CD4-positive, alpha-beta T cell treated with Interleukin-1 beta for 1 hour (primary cell): Measurements from ENCODE around the gene LRIT1.

Experiments used
- DNase-seq, 2 donors: peaks; one replicate each; pipeline ENCODE4 v3.0.0-alpha.2; 2020 to 2022

The LRIT1 gene

DNA sequence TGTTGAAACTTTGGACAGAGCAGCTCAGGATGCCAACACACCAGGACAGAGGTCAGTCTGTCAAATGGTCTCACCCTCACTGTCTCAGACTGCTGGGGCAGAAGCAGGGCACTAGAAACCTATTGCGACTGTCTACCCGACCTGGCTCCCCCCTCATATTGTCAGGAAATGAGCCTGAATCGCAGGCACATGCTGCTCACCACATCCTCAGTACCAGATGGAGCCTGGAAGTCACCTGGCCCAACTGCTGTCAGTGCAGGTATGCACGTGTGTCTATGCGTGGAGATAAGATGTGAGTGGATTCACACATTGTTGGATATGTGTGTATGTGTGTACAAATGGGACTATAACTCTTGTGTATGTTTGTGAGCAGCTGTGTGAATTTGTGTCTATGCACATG, 50.2 kb downstream of the LRIT1 start:
- peak; percentile 3 to 25 for DNase-seq

DNA sequence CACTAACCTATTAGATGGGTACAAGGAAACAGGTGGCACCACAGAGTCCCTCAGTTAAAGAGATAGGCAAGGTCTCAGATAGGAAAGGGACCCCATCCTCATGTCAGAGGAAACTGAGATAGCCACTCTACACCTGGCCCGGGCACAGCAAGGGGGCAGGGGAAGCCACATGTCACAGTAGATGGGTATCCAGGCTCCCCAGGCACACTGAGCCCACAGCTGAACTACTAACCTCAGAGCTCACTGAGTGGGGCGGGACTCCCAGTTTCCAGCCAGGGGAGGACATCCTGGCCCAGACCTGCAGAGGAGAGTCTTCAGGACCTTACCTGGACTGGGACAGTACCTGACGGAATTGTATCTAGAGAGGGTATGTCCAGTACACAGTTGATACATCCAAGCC, 50.7 kb downstream of the LRIT1 start:
- DNase-seq = no peak

DNA sequence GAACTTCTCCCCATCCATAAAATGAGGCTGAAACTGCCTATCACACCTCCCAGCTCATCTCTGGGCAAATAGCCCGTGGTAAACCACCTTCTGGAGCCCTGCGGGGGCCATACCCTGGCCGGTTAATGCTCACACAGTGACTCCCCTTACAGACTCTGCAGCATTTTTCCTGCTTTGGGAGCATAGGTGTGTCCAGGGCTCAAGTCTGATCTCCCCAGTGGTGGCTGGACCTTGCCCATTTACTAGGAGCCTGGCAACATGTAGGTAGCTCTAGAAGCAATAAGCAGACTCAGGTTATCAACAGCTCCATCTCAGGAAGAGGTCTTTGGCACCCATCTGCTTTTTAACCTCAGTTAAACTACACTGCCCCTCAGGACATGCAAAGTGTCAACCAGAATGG, 52.5 kb downstream of the LRIT1 start:
- no peak for DNase-seq

DNA sequence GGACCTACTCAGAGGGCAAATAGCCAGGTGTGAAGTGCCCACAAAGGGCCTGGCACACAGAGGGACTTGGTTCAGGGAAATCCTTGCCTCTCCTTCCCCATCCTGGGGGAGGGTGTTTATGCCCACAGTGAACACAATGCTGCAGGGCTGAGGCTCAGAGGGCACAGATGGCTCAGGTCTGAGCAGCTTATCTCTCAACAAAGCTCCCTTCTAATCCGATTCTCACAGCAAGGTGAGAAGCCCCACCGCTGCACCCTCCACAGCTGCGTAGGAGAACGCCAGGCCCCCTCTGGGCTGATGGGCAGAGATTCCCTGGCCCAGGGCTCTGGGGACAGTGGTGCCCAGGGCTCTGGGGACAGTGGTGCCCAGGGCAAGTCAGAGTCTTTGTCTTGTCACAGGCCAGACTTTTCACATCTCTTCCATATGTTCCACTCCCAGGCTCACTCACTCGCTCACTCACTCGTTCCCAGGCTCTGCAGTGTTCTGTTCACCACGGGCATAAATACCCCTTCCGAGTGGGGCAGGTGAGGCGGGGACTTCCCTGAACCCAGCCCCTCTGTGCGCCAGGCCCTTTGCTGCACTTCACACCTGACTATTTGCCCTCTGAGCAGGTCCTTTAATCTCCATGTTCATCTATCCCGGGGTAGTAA, 55.7 kb downstream of the LRIT1 start:
- no peak for DNase-seq

DNA sequence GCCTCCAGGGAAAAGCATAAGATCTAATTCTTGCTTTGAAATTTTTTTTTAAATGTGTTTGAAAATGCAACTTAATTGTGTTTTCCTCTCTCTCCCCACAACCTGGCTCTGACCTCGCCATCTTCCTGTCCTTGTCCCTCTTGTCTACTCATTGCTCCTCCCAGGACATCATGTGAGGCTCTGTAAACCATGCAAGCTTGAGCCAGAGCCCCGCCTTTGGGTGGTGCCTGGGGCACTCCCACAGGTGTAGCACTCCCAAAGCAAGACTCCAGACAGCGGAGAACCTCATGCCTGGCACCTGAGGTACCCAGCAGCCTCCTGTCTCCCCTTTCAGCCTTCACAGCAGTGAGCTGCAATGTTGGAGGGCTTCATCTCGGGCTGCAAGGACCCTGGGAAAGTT, 56.8 kb downstream of the LRIT1 start:
- no peak for DNase-seq

DNA sequence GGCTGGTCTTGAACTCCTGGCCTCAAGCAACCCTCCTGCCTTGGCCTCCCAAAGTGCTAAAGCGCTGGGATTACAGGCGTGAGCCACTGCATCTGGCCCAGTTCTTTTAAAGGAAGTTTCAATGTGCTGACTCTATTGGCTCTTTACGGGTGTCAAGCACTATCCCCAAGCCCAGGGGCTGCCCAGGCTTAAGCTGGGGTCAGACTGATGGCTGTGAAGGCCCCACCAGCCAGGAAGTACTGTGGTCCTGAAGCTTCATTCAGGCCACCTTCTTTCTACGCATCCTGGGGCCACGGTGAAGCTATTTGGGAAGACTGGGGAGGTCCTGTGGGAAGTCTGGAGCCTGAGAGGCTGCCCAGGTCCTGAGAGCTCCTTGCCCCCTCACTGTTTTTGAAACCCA, 59.7 kb downstream of the LRIT1 start:
- DNase-seq = no peak
